22Rv1 (cell line): ENCODE results near the gene TRAT1.

Source experiments
- CTCF ChIP-seq: fragments of 450-650 bp; IDR thresholded peaks from 2 replicates; pipeline ENCODE4 v1.5.1; 2017; ENCODE audit warnings: mild to moderate bottlenecking
- ZFX ChIP-seq: fragments of 450-650 bp; IDR thresholded peaks from 2 replicates; pipeline ENCODE4 v1.6.1; 2017; ENCODE audit warnings: antibody characterized with exemption, borderline replicate concordance

GRCh38 chr3:108818404-108818803 is 4.2 kb upstream of the TRAT1 start:
- TF ChIP-seq CTCF, result peak; percentile 52
- TF ChIP-seq ZFX, result no peak
